ENCODE results near the gene MYL5. TPM values are rescaled to one million over a fixed set of nuclear protein-coding genes. Genes with fewer than 3 reads are reported as not detected.

Gene MYL5
- 10 to 100 TPM; 17.8 to 19.0 TPM for total RNA-seq

DNA sequence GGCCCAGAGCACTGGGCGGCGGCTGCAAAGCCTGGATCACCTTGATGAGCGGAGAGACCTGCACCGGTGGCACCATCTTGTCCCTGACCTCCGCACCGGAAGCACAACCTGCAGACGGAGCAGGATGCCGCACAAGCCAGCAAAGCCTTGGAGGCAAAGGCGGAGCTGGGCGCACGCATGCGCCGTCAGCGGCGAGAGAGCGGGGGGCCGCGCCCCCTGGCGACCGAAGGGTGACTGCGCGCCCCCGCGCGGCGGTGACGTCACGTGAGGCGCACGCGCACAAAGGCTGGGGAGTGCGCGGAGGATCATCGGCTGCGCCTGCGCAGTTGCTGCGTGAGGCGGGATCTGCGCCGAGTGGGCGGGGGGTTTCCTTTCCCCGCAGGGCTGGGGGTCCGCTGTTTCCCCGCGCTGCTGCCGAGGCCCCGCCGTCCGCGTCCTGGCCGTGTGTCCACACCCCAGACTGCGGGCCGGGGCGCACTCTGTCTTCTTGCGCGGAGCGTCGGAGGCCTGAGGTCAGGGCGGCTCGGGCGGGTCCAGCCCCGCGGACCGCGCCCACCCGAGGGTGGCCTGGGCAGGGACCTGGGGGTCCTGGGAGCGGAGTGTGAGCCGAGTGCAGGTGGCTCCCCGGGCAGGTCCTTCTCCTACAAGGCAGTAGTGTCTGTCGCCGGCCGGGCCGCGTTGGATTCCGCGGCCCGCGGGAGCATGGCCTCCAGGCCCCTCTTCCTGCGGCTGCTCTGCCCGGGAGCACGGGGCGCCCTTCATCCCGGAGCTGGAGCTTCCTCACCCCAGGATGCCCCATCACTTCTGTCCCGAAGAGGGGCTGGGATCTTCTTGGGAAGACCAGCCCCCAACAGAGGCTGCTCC lies at the start of gene MYL5, which contains the start of gene ATP5ME:
Gene MYL5, plus strand, starts transcription at position 371 of the 864 bp plus-strand sequence. CDS start 3,485 bp downstream, outside the sequence.
Gene ATP5ME, minus strand, starts transcription at position 105 of the 864 bp plus-strand sequence. Its CDS starts 29 bp downstream, at position 76.
- no peaks in the 10 kb centered on the region for H3K9me3 Mint-ChIP-seq
- H3K27me3 Mint-ChIP-seq, result no peaks in the 10 kb centered on the region
- H3K4me1 Mint-ChIP-seq, result peaks cover 8% of the 10 kb centered on the region
- peak; percentile 98 for DNase-seq
- POLR2A ChIA-PET, result interaction anchor here (0.9 kb wide), 1 partner anchor 10 kb away, joined by 4 read pairs; no protein-coding TSS in a partner anchor
- H3K27ac Mint-ChIP-seq, result peak within 1 kb of the TSS; percentile 89
- H3K36me3 Mint-ChIP-seq (ENCODE audit: low read depth), result peaks cover 26% of the 10 kb centered on the region
- peak within 1 kb of the TSS; percentile 86 for H3K4me3 Mint-ChIP-seq
- CTCF ChIA-PET, result interaction anchor here (0.6 to 2.5 kb wide), 7 partner anchors 8 to 546 kb away, joined by 3 to 22 read pairs (median 3); no protein-coding TSS in a partner anchor

DNA sequence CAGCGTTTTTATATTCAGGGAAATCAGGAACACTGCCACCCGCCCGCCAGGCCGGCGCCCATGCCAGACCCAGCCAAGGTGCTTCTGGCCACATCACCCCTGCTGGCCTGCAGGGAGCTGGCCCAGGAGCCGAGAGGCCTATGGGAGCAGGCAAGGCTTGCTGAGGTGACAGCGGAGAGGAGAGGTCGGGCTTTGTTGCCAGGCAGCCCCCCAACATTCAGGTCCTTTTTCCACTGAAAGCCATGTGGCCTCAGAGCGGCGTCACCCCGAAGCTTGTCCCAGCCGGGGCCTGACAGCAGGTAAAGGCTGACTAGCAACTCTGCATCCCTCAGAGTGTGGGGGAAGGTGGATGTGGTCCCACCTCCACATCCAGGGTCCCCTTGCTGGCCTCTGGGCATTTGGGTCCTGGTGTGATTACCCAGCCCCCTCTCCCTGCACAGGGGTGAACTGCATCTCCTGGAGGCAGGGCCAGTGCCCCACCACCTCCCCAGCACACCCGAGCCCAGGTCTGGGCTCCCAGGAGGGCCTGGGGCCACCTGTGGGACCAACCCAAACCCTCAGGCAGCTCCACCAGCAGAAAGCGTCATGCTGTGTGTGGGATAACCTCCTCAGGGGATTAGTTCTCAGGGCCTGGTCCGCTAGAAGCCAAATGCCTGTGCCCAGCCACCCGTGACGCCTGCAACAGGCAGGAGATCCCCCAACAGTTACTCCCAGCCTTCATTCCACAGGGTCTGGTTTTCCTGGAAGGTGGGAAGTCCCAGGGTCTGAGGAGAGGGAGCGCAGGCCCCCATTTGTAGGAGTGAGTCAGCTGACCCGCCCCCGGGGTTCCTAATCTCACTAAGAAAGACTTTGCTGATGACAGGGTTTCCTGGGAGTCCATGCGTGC lies 49.4 kb upstream of the MYL5 start, which contains the start of gene PDE6B:
Gene PDE6B, plus strand, starts transcription at position 869 of the 886 bp plus-strand sequence. CDS start 54 bp downstream, outside the sequence.
- Mint-ChIP-seq H3K9me3 (peaks cover 5% of the 10 kb centered on the region), H3K4me1 (no peaks in the 10 kb centered on the region), H3K27ac (no peak within 1 kb of the TSS), H3K27me3 (no peaks in the 10 kb centered on the region), H3K36me3 (ENCODE audit: low read depth) (no peaks in the 10 kb centered on the region), H3K4me3 (no peak within 1 kb of the TSS)
- ChIA-PET POLR2A (no interaction called here), CTCF (interaction anchor here (1.4 kb wide), 1 partner anchor 24 kb away, joined by 5 read pairs; no protein-coding TSS in a partner anchor)
- DNase-seq, result no peak

- no peak overlapping the region for H3K4me3 Mint-ChIP-seq
- no peaks in the 10 kb centered on the region for H3K4me1 Mint-ChIP-seq
- no peaks in the 10 kb centered on the region for H3K27me3 Mint-ChIP-seq
- no peak for DNase-seq
- POLR2A ChIA-PET, result no interaction called here
- peaks cover 5% of the 10 kb centered on the region for H3K9me3 Mint-ChIP-seq
- H3K27ac Mint-ChIP-seq, result no peak overlapping the region
- CTCF ChIA-PET, result interaction anchor here (1.4 kb wide), 1 partner anchor 23 kb away, joined by 5 read pairs; no protein-coding TSS in a partner anchor
- H3K36me3 Mint-ChIP-seq (ENCODE audit: low read depth), result no peaks in the 10 kb centered on the region
These were observed 48.6 kb upstream of the MYL5 start for GRCh38 chr4:625631-626161.

DNA sequence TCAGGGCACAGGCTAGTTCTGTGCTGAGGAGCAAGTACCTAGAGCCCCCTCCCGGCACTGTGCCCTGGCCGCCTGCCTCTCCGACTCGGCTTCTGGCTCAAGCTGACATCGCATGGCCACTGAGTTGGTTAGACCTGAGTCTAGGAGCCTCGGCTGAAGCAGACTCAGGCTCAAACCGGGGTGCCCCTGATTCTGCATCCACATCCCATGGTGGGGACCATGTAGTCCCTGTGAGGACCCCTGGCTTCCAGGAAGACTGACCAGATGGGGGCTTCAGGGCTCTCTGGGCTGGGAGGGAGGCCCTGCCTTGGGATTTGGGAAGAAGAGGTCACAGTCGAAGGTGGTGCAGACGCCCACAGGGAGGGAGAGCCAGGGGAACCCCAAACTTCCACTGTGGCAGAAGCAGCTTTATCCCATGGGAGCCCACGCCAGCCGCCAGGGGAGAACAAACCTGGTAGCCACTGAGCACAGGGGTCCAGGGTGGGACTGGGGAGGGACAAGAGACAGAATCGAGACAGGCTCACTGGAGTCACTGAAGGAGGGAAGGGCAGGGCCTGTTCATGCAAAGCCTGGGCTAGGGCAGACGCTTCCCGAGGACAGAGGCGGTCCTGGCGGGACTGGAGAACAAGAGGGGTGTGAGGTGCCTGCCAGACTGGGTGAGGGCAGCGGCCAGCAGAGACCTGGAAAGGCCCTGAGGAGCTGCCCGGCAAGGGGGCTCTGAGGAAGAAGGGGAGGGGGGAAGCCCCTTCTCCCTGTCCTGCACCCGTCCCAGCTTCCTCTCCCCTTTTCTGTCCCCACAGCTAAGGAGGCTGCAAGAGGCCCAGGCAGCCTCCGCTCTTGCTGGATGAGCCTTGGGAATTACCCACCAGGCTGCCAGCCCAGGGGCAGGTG lies 47.9 kb upstream of the MYL5 start:
- Mint-ChIP-seq H3K4me1 (no peaks in the 10 kb centered on the region), H3K9me3 (peaks cover 10% of the 10 kb centered on the region), H3K36me3 (ENCODE audit: low read depth) (no peaks in the 10 kb centered on the region), H3K4me3 (no peak overlapping the region), H3K27ac (no peak overlapping the region), H3K27me3 (no peaks in the 10 kb centered on the region)
- ChIA-PET CTCF (no interaction called here), POLR2A (no interaction called here)
- no peak for DNase-seq

DNA sequence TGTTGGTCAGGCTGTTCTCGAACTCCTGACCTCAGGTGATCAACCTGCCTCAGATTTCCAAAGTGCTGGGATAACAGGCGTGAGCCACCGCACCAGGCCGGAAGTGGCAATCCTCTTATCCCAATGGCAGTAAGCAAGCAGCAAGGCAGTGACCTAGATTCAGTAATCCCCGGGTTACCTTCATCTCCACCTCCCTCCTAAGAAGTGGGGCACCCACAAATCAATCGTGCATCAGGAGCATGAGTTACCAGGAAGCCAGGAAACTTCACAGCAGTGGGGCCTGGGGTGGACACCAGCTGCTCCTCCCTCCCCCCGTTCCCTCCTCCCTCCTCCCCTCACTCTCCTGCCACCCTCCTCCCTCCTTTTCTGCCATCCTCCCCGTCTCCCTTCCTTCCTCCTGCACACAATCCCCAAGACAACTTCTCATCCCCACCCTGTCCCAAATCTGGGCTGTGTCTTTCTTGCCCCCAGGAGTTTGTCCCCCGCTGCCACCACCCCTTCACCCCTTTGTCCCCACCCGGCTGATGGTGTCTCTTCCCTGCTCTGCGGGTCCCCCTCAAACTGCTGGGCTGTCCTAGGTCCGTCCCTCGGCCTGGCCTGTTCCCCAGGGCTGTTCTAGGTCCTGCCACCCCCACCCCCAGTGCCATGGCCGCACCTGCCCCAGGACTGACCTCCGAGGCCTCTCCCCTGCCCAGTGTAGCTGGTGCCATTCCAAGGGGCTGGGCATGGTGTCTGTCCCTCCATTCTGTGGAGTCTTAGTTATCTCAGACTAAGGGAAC lies 46.8 kb upstream of the MYL5 start:
- CTCF ChIA-PET, result no interaction called here
- POLR2A ChIA-PET, result no interaction called here
- H3K36me3 Mint-ChIP-seq (ENCODE audit: low read depth), result no peaks in the 10 kb centered on the region
- H3K9me3 Mint-ChIP-seq, result peaks cover 14% of the 10 kb centered on the region
- H3K4me1 Mint-ChIP-seq, result no peaks in the 10 kb centered on the region
- DNase-seq, result no peak
- H3K27ac Mint-ChIP-seq, result no peak overlapping the region
- H3K4me3 Mint-ChIP-seq, result no peak overlapping the region
- H3K27me3 Mint-ChIP-seq, result no peaks in the 10 kb centered on the region

GRCh38 chr4:628311-628741 lies 46.0 kb upstream of the MYL5 start:
- Mint-ChIP-seq H3K9me3 (peaks cover 14% of the 10 kb centered on the region), H3K36me3 (ENCODE audit: low read depth) (no peaks in the 10 kb centered on the region)
- POLR2A ChIA-PET, result no interaction called here

GRCh38 chr4:628821-629635 lies 45.3 kb upstream of the MYL5 start:
- H3K36me3 Mint-ChIP-seq (ENCODE audit: low read depth), result no peaks in the 10 kb centered on the region

More at GRCh38 chr4:628311-628741, 46.0 kb upstream of the MYL5 start:
- Mint-ChIP-seq H3K27ac (no peak overlapping the region), H3K4me1 (no peaks in the 10 kb centered on the region), H3K4me3 (no peak overlapping the region), H3K27me3 (no peaks in the 10 kb centered on the region)
- no peak for DNase-seq
- CTCF ChIA-PET, result no interaction called here

DNA sequence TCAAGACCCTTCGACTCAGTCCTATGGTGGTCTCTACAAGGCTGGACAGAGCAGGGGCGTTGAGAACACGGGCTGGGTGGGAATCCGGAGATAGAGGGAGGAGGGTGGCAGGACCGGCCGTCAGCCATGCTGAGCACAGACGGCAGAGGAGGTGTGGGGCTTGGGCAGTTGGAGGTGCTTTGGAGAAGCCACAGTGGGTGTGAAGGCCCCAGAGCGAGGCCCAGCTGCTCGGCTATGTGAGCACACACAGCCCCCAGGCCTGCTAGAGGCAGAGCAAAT lies 44.8 kb upstream of the MYL5 start:
- Mint-ChIP-seq H3K27me3 (no peaks in the 10 kb centered on the region), H3K4me1 (no peaks in the 10 kb centered on the region), H3K9me3 (peaks cover 14% of the 10 kb centered on the region), H3K27ac (peak overlapping the region; percentile 36), H3K4me3 (no peak overlapping the region), H3K36me3 (ENCODE audit: low read depth) (no peaks in the 10 kb centered on the region)
- CTCF ChIA-PET, result no interaction called here
- POLR2A ChIA-PET, result no interaction called here
- no peak for DNase-seq

More at GRCh38 chr4:628821-629635, 45.3 kb upstream of the MYL5 start:
- Mint-ChIP-seq H3K27me3 (no peaks in the 10 kb centered on the region), H3K27ac (peak overlapping the region; percentile 36), H3K4me1 (no peaks in the 10 kb centered on the region), H3K4me3 (no peak overlapping the region), H3K9me3 (peaks cover 14% of the 10 kb centered on the region)
- ChIA-PET CTCF (no interaction called here), POLR2A (no interaction called here)
- no peak for DNase-seq

DNA sequence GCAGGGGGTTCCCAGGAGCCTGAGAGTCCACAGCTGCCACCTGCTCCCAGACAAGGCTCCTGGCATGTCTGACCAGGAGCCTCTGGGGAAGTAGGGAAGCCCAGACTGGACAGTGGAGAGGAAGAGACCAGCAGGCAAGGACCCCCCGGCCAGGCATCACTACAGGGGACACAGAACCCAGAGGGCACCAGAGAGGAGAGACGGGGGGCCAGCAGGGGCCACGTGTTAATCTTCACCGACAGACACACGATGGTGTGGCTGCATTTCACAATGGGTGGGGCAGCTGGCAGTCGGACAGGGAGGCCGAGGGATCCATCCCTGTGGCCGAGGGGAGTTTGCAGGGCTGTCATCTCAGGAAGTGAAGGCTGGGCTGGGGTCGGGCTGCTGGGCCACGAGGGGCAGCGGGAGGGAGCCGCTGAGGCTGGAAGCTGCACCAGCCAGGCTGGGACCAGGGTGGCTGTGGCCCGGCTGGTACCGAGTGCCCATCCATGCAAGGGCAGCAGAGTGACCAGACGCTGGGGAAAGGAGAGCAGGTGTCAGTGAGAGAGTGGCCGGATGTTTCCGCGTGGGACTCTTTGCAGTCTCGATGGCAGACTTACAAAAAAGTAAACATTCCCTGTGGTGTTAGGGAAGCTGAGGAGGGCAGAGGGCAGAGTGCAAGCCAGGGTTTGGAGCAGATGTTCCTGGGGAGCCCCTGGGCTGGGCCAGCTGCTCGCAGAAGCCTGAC lies 44.3 kb upstream of the MYL5 start:
- Mint-ChIP-seq H3K27ac (peak overlapping the region; percentile 13), H3K4me1 (no peaks in the 10 kb centered on the region), H3K27me3 (no peaks in the 10 kb centered on the region), H3K4me3 (no peak overlapping the region), H3K9me3 (peaks cover 14% of the 10 kb centered on the region), H3K36me3 (ENCODE audit: low read depth) (no peaks in the 10 kb centered on the region)
- CTCF ChIA-PET, result no interaction called here
- DNase-seq, result no peak
- POLR2A ChIA-PET, result no interaction called here

DNA sequence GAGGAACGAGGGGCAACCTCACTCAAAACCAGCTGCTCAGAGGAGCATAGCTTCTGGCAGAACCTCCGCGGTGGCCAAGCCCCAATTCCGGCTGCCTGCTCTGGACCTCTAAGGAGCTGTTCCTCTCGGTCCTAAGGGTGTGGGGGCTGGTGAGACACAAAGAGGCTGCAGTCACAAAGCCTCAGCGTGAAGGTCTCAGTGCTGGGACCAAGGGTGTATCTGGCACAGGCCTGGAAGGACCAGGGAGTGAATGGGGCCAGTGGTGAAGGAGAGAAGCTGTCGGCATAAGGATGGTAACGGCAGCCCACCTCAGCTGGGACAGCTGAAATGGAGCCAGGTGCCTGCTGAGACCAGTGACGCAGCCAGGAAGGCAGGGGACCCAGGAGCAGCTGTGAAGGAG lies 43.7 kb upstream of the MYL5 start:
- no peak for DNase-seq
- Mint-ChIP-seq H3K9me3 (peaks cover 14% of the 10 kb centered on the region), H3K4me3 (no peak overlapping the region), H3K27me3 (no peaks in the 10 kb centered on the region), H3K36me3 (ENCODE audit: low read depth) (no peaks in the 10 kb centered on the region), H3K27ac (no peak overlapping the region), H3K4me1 (no peaks in the 10 kb centered on the region)
- POLR2A ChIA-PET, result no interaction called here
- CTCF ChIA-PET, result no interaction called here
